Right renal cortex interstitium (tissue), 3 donors: ENCODE measurements around the gene COL5A2. TPM values are rescaled to one million over a fixed set of nuclear protein-coding genes. Genes with fewer than 3 reads are reported as not detected.

Experiments
- DNase-seq, 3 donors: peaks; one replicate each; pipeline ENCODE4 v3.0.0-alpha.2; 2013; ENCODE audit warnings: low read depth in 3 of 3, low spot score in 2 of 3
- polyA plus RNA-seq, 3 donors: library from polyadenylated mRNA; unstranded; fragments of 120-200 nt; gene quantifications; one replicate each; pipeline ENCODE4 v1.2.1, GENCODE V29; 2013; ENCODE audit not compliant: insufficient read length in 3 of 3

The COL5A2 gene
- polyA plus RNA-seq, 3 donors = 134 to 147 (median 145) TPM

DNA sequence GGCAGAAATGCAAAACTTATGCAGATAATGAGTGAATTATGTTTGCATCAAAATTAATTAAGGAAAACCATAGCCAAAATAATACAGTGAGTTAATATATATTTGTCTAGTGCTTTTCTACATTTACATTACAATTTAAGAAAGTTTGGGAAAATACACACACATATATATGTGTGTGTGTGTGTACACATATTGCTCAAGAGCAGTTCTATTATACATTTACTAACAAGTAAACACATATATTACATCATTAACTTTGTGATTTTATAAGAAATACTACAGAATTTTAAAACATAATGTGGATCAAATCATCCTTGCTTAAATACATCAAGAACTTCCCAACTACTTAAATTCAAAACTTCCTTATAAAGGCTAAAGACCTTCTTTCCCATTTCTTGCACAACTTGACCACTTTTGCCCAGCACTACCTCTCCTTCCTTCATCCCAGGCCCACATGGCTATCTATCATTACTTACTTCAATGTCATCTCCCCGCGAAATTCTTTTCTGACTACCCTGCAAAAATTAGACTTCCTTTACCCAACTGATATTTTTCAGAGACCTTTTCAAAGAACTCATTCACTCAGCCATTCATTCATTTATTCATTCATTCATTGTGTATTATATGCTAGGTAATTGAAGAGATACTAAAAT lies 68.4 kb downstream of the COL5A2 start:
- DNase-seq = no peak

DNA sequence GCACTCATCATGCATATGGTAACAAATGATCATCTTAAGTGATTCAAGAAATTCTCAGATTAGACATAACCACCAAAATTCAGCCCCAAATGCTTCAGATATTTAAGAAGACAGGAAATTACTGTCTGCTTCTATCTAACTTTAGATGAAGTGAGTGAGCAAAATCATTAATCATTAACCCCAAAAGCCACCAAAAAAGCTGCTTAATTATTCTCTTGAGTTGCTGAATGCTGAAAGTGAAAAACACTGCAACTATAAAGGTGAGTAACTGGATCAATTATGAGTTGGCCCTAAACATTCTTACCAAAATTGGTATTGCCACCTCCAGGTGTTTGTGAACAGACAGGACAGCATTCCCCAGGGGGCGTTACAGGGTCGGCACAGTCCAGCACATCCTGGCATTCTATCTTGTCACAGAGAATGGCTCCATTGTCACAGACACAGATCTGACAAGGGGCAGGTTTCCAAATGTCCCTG lies 69.6 kb downstream of the COL5A2 start:
- no peak for DNase-seq

DNA sequence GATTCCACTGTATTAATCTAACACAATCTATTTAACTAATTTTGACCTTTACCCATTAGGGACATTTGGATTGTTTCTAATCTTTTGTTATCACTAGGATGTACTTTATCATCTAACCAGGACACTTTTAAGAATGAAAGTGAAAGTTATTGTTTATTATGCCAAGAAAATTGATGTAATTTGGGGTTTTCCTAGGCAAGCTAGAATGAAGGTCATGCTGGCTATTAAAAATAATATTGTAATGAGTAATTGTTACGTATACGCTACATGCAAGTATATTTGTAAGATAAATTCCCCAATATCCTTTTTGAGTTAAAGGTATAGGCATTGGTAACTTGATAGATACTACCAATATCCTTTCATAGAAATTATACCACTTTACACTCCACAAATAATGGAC lies 74.6 kb downstream of the COL5A2 start:
- DNase-seq = no peak

DNA sequence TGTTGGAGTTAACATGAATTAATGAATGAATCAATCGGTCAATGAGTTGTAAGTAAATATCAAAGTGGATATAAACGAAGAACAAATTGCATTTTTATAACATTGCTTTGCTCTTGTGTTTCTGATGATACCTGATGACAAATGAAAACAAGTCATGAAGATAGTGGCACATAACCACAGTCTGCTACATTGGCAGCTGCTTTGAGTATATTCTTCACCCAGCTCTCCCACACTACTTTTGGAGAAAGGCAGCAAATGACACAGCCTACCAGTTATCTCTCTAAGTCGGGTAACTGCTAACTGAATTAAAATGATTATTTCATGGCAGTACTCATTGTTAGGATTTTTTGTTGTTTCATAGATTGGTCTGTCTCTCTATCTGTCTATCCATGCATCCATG lies 76.8 kb downstream of the COL5A2 start:
- DNase-seq = no peak

DNA sequence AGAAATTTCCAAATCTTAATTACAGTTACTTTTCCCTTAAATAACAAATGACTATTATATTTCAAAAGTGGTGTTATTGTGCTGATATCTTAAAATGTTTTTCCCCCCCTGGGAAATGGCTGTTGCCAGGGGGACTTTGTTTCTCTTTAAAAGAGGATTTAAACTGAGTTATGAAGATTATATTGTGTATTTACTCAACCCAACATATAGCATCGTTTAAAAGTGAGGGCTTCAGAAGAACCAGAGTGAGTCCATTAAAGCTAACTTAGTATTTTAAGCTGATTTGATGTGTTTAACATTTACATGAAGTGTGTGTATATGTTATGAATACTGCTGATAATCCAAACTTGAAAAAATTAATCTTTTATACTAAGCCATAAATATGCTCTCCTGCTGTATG lies 81.6 kb downstream of the COL5A2 start:
- no peak for DNase-seq

DNA sequence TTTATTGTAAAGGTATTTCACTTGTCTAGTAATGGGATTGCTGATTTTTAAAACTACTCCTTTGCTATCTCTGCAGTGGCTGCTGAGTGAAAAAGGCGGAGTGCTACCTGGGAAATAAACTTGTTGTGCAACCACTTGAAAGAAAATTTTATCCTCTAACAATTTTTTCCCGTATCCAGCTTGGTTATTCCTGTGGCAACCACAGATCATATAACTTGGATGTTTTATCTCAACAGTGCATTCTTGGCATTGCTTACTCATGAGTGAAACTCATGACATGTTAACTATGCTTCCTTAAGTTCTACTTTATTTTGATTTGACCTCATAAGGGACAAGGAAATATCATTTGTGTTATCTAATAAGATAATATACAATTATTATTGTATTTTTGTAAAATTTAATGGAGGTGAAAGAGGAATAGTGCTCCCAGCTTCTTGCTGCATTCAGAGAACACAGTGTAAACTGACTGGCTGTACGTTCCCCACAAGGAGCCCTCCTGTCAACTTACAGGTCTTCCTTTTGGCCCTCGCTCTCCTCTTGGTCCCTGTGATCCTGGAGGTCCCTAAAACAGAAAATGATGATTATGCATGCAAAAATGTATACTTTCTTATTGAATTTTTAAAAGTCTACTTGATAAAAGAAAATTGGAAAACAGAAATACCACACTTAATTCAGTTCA lies 82.7 kb downstream of the COL5A2 start:
- DNase-seq = no peak

DNA sequence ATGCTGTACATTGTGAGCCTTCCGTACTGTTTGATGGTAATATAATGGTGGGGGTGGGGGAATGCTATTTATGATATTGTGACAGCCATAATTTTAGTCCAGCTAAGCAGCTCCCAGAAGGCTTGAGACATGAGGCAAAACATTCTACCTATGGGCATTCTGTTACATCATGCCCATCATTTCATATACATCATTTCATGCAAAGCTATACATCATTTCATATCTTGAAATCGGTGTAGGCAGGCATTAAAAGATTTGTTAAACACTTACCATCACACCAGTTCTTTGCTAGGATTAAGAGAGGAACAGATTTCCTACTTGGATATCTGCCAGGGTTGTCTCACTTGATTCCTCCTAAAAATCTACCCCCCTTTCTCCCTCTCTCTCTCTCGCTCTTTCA lies 84.5 kb downstream of the COL5A2 start:
- no peak for DNase-seq

DNA sequence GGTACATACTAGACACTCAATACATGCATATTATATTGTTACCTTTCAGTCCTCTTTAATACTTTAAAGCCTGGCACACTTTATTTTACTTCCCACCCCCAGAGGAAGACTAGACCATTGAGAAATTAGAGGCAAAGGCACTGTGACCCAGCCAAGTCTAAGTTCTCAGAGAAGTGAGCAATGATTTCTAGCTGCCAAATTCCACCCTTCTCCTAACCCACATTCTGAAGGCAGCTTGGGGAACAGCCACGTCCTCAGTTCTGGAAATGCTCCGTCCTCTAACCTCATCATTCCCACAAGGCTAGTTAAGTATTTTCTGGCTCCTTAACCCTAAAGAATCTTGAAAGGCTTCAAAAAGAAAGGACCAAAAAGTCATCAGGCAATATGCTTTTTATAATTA lies 86.6 kb downstream of the COL5A2 start:
- DNase-seq = no peak

DNA sequence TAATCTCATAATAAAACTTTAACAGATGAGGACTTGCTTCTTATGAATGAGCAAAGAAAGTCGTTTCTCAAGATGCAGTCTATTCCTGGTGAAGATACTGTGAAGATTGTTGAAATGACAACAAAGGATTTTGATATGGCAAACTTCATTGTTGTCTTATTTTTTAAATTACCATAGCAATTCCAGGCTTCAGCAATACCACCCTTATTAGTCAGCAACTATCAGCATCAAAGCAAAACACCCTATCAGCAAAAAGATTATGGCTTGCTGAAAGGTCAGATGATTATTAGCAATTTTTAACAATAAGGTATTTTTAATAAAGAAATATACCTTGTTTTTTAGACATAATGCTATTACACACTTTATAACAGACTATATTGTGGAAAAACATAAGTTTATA lies 88.3 kb downstream of the COL5A2 start:
- DNase-seq = no peak

DNA sequence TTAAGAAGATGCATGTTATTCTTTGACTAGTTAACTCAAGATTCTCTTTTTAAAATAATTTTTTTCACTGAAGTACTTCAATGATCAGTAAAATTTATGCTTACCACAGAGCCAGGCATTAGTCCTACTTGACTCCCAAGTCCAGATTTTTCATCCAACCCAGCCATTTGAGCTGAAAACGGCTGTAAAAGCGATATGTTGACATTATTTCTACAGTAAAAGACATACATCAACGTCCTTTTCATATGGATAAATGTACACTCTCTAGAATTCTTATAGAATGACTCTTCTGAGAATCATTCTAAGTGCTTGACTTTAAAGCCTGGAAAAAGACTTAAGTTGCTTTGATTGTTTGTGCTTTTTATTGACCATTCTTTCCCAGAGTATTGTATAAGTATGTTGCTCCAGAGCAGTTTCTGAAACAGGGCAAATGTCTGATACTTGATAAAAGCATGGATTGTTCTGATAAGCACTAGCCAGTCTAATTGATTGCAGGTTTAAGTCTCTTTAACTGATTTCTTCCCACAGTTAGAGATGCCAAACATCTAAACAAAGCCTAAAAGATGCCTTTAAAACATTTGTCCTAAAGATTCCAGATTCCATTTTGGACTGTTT lies 90.9 kb downstream of the COL5A2 start:
- no peak for DNase-seq

DNA sequence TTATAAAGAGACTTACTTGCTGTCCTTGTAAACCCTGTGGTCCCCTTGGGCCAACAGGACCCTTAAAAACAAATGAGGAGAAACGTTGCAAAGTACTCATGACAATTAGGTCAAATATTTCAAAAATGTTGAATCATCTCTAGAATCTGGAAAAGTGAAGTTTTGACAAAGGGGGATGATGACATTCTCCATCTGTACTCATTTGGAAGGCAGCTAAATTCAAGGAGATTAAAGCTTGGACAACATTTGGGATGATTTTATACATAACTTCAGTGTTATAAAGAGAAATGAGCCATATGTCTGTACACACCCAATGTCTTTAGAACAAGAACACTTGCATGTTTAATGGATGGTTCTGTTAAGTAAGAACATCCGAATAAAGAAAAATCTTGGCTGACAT lies 92.9 kb downstream of the COL5A2 start:
- peak in 1 of 3 donors; percentile 25 for DNase-seq

DNA sequence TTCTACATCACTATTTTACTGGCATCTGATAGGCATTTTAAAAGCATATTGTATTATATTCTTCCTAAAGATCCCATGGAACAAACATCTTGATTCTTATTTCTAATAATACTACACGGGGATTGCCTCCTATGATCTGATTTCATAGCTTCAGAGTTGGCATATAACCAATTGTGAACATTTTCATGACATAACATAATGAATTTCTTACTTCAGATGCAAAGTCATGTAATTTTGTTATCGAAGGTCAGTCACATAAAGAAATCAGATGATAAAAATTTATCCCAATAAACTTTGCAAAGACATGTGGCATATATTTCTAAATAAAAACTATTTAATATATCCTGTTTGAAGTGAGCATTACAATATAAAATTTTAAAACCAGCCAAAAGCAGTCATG lies 93.3 kb downstream of the COL5A2 start:
- no peak for DNase-seq

DNA sequence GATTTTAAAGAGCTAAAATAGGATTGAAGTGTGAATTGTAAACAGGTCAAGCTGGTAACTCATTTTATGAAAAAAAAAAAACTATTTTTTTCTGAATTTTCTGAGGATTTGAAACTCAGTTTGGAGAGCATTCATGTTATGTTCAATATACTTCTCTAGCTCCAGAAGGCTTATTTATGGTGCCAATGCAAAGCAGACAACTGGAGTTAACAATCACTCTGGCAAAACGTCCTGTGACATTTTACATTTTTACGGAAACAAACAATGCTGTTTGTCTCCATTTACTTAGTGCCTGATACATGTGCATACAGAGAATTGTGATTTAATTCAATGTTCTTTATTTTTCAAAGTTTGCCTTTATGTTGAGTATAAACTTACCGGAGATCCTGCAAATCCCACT lies 96.0 kb downstream of the COL5A2 start:
- DNase-seq = no peak

DNA sequence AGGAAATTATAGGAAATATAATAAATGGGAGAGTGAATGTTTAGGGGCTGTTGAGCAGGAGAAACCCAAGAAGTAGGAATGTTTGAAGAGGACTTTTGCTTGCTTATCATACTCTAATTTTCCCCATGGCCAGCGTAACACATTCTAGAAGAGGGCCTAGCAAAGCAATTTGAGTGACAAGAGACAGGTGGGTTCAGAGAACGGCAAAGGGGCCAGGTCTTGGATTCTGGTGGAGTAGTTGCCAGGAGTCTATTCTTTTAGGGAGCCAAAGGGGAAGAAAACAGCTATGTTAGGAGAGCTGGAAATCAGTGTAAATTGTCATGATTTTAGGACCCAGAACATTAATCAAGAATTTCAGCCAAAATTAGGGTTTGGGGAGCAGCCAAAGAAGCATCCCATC lies 96.5 kb downstream of the COL5A2 start:
- no peak for DNase-seq

DNA sequence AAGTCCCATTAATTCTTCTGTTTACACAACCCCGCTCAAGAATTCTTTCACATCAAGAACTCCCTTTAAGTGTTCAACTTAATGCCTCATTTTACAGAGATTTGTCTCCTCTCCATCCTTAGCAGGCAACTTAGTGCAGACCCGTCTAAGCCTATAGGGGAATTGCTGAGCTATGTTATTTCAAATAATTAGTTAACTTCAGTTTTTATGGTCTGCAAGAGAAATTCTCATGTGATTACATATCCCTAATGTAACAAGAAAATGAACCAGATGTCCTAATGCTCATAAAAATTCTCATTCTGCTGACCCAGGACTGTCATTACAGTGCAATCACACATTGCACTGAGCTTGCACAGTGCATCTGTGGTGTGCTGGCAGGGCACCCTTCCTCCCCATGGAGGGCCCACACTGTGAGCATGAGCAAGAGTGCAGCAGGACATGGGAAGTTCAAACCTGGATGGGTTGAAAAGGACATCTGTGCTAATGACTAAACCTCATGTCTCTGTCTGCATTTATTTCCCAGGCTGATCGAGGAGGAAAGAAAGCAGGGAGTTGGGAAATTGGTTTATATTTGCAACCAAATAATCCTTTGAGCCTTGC lies 97.1 kb downstream of the COL5A2 start:
- DNase-seq = peak in 2 of 3 donors; percentile 19 to 27

DNA sequence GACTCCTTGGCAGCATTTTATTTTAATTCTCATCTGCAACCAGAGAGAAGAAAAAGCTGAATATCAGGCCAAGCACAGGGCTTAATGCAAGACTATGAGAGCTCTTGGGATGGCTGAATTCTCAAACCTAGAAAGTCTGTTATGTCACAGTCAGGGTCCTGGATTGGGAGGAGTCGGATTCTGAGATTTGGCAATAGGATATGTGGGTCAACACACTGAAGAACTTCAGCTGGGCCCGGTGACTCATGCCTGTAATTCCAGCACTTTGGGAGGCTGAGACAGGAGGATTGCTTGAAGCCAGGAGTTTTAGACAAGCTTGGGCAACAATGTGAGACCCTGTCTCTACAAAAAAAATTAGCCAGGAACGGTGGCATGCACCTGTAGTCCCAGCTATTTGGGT lies 103.0 kb downstream of the COL5A2 start:
- DNase-seq = no peak

DNA sequence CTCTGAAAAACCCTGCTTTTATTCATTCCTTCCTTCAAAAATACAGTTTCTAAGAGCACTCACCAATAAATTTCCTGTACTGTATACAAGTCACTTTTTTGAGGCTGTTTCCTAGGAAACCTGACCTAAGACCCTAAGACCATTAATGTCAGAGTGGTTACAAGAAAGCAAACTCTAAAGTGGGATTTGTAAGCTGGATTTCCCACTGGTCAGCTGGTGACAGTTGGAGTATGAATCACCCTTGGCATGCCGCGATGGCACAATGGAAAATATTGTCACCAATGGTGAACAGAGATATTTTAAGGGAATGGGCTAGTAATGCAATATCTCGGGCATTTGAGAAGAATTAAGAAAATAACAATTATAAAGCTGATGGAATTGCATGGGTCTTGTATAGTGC lies 103.4 kb downstream of the COL5A2 start:
- DNase-seq = no peak

DNA sequence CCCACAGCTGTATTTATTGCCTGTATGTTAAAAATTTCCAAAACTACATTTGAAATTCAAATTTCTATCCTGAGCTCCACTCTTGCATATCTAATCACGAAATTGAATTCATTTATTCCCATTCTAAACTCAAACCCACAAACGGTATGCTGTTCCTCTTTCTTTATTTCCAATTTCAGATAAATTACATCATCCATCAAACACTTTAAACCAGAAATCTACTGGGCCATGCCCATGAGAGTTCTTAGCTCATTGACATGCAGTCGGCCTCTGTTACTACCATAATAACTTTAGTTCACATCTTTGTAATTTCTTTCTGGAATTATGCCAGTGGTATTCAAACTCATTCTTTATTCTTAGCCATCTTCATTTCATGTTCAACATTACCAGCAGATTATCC lies 105.1 kb downstream of the COL5A2 start:
- no peak for DNase-seq

DNA sequence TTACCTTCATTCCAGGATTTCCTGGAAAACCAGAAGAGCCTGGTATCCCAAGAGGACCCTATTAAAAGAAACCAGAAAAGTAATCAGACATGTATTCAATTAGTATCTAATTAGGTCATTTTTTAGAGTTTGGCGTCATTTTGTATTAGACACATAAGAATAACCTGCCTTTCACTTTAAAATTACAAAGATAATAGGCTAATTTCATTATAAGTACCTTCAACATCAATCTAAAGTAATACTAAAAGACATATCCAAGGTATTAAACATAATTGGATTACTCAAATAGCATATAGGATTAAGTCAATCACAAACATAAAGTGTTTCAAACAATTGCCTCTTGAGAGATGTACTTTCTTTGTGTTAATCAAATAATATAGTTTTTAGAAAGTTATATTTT lies 107.5 kb downstream of the COL5A2 start:
- DNase-seq = no peak

DNA sequence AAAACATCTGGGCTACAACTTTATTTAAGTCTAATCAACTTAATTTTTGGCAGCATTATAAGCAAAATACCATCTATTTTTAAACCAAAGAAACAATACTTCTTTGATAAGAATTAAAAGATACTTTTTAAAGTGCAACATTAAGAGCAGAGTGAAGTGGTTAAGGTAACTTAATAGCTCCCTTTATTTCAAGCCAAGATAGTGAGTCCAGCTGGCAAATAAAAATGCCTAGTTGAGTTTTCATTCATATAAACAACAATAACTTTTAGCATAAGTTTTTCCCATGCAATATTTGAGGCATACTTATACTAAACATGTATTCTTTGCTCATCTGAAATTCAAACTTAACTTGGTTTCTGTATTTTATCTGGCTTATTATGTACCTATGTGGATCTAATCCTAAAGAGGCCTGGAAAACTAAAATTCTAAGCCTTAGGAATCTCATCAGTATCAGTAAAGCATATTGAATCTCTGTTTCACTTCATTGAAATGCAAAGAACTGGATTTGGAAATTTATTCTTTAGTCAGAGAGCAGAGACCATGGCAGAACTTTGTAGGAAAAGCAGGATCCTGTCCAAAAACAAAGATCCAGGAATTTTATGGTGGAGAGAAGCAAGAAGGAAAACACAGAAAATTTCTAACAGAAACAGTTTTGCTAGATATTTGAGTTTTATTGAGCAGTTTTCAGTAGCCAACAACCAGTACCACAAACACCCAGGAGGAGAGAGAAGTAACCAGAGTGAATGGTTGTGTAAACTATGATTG lies 109.5 kb downstream of the COL5A2 start:
- DNase-seq = no peak

DNA sequence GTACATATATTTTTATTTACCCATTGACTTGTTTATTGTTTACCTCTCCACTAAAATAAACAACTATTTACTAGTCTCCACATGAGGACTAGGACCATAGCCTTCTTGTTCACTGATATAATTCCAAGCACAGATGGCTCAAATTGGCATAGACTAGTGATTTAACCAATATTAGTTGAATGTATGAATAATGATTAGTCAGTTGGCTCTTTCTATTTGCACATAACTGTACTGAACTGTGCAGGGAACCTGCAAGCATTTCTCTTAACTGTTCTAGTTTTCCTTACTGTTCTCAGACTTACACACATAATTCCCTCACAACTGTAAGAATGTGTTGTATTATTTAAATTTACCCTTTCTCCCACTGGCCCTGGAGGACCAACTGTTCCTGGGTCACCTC lies 113.5 kb downstream of the COL5A2 start:
- DNase-seq = no peak
